Islet precursor cell (in vitro differentiated cells): ENCODE measurements around the gene FOXC1.

Source experiments
- DNase-seq: peaks from one replicate; pipeline ENCODE4 v3.0.0-alpha.2; 2018

Gene FOXC1

DNA sequence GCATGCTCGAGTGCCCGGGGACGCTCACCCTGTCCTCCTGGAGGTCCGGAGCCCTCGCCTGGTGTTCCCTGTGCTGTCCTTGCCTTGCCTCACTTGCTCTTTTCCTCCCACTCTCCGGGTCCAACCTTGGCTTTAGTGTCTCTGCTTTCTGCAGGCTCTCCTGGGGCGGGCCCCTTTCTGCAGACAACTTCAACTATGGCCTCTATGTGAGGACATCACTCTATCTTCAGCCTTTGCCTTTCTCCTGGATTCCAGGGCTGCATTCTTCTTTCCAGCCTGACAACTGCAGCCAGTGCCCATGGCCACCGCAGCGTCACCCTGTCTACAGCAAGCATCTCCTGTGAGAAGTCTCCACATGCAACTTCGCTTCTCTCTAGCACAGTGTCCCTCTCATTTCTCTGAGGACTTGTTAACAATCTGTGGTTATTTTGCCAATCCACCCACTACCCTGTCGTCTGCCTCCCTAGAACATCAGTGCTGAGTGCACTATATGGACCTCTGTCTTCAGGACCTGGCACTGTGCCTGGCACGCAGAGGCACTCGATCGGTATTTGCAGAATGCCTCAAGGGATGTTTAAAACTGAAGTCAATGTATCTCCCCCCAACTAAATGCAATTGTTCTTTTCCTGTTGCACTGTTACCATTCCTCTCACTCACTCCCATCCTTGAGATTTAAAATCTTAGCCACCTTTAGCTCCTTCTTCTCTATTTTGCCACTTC lies 35.9 kb downstream of the FOXC1 start:
- no peak for DNase-seq

DNA sequence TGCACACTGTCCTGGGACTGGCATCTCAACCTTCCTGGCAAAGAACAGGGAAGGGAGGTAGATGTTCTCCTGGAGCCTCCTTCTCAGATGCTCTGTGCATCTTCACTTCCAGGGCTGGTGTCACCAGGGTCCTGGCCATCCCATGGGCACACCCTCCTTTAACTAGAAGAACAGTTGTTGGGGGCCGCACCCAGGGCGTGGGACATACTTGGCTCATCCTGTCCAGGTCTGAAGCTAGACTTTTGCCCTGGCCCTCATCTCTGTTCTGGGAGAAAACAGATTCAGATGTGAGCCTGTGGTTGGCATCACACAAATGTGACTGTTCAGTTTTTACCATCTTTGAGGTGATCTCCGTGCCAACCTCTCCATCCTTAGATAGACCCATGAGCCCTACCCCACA lies 41.6 kb downstream of the FOXC1 start:
- no peak for DNase-seq

DNA sequence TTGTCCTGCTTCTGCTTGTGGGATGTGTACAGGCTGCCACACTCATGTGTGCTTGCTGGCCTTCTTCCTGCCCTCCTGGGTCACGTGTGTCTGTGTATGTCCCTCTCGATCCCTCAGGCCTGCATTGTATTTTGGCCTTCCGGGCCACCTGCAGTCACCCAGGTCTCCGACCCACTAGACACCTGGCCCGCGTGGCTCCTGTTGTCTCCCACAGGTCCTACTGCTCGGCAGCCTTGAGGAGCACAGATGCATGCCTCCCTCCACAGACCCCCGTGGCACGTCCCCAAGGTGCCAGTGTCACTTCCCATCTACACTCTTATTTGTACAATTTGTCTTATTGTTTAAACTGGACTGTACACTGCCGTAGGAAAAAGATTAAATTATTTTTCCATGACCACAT lies 43.1 kb downstream of the FOXC1 start:
- no peak for DNase-seq

DNA sequence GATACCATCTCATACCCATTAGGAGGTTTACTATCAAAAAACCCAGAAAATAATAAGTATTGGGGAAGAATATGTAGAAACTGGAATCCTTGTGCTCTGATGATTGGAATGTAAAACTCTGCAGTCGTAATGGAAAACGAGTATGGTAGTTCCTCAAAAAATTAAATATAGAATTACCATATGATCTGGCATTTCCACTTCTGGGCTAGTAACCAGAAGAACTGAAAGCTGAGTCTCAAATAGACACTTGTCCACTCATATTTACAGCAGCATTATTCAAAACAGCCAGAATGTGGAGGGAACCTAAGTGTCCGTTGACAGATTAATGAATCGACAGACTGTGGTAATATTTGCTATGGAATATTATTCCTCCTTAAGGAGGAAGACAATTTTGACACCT lies 44.3 kb downstream of the FOXC1 start:
- no peak for DNase-seq

DNA sequence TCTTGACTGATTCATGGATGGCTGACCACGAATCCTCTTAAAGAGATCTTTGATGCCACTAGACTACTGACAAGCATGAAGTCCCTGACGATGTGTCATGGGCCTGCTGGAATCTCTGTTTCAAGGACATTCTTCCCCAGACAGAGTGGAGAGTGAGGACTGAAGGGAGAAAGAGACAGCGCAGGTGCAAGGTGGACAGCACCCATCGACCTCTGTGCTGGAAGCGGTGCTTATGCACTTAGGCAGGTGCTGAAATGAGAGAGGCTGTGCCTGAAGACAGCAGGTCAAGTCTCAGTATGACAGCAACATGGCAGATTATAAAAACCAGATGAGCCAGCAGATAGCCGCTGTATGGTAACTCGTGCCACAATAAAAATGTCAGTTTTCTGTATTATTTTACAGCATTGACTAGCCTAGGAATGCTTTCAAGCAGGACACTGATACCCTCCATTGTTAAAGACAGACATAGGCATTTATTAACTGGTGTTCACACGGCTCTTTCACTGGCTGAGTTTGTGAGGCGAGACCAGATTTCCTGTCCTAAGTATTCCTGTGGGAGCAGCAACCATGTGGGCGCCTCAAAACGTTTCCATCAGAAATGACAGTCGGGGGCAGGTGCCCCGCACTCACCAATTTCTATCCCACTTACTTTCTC lies 47.5 kb downstream of the FOXC1 start:
- no peak for DNase-seq

DNA sequence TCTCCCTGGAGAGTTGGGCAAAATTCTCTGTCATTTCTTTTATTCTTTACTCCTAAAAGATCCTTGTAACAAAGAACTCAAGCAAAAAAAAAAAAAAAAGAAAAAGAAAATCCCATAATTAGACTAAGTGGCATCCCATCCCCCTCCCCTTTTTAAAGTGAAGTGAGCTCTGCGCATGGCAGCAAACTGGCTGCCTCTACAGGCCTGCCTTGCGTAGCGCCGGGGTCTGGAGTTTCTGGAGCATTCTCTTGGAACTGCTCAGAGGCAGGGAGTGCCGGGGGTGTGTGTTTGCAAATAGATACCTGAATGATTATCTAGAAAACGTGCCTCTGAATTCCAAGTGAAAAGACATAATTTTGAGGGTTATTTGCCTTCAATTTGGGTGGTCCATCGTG lies 48.1 kb downstream of the FOXC1 start:
- DNase-seq: no peak

DNA sequence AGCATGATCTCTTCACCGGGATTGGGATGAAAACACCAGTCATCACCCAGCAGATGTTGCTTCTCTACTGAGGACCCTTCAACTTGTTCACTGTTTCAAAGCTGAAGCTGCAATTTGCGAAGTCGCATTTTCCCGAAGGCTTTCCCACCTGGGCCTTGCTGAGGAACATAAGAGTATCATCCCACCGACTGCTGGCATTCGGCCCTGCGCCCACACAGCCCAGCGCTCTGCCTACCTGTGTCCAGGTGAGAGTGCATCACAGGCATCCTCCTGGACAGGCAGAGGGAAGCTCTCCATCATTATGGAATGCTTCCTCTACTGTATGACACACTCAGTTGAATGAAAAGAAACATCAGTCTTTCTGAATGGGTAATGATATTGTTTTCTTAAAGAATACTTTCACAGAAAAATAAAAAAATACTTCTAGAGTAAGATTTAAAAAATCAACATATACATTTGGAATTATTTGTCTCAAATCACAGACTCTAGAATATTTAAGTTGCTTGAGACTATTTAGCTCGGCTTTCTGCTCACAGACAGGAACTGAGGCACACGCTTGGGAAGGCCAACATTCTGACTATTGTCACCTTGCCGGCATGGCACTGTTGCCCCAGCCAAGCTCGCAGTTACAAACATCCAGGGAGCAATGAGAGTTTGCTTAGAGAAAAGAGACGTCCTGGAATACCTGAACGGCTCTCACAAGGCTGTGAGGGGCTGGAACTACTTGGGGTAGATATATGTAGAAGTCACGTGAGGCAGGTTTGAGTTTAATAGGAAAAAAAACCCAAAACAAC lies 48.7 kb downstream of the FOXC1 start:
- DNase-seq: no peak

DNA sequence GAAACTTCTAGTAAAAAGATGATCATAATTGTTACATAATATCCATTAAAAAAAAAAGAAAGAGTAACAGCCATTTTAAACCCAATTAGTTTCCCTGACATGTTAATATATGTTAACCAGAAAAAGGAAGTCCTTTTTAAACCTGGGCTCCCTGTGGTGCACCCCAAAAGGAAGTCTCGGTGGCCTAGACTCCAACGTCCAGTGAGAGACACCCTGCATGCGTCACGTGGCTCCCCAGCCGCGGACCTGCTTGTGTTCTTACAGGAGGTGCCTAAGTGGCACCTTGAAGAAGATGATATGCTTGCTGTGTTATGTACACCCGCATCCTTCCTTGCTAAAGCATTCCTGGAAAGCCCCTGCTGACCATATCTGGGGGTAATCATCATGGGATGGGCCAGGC lies 50.1 kb downstream of the FOXC1 start:
- no peak for DNase-seq

DNA sequence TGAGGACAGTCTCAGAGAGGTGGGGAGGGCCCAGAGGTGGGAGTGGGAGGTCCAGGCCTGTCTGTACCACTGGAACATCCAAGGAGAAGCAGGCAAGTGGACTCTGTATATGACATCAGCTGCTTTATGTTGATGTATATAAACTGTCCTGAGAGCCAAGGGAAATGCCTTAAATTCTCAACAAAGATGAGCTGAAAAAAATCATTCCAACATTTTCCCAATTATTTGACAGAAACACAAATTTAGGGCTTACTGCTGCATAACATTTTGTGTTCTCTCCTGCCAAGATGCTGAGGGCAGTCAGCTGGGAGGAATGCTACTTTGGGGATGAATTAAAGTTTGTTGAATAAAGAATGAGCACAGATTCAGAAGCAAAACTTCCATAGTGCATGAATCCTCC lies 52.8 kb downstream of the FOXC1 start:
- no peak for DNase-seq
